CD8-positive, alpha-beta memory T cell (primary cell): ENCODE data around the gene CYP1A2. TPM values are rescaled to one million over a fixed set of nuclear protein-coding genes. Genes with fewer than 3 reads are reported as not detected.
"Not testable (repeated sequence)": the region's sequence is repeated elsewhere in the genome, so short reads cannot be mapped to it uniquely, and the experiment has no call there.

Experiments used
- CTCF ChIA-PET: fragments of 350-600 bp; sonication (Branson Sonifier 250); formaldehyde crosslinking; loops from one replicate; lab custom pipeline; 2021; ENCODE audit warnings: antibody characterized with exemption; lab: Charles Lee
- POLR2A ChIA-PET: fragments of 350-600 bp; sonication (Branson Sonifier 250); formaldehyde crosslinking; loops from one replicate; lab custom pipeline; 2021; ENCODE audit warnings: antibody characterized with exemption; lab: Charles Lee
- DNase-seq, 5 donors: peaks; one replicate each; pipeline versions ENCODE4 v3.0.0 to v3.0.0-alpha.2; 2020 to 2022; ENCODE audit warnings: mixed read lengths in 1 of 5
- H3K27ac ChIP-seq: one replicate; pipeline ENCODE4 v1.7.0; 2013; ENCODE audit warnings: low read depth, mild to moderate bottlenecking, low read length, moderate library complexity
- H3K27me3 ChIP-seq: 2 replicates; pipeline ENCODE4 v1.7.0; 2013; ENCODE audit warnings: low read length, mild to moderate bottlenecking; ENCODE audit not compliant: insufficient read depth, poor library complexity, severe bottlenecking
- H3K36me3 ChIP-seq: 2 replicates; pipeline ENCODE4 v1.7.0; 2013; ENCODE audit warnings: mild to moderate bottlenecking, low read length, moderate library complexity; ENCODE audit not compliant: insufficient read depth
- H3K4me1 ChIP-seq: 2 replicates; pipeline ENCODE4 v1.7.0; 2013; ENCODE audit warnings: mild to moderate bottlenecking, low read length, moderate library complexity; ENCODE audit not compliant: insufficient read depth
- H3K4me3 ChIP-seq: 2 replicates; pipeline ENCODE4 v1.7.0; 2013; ENCODE audit warnings: mild to moderate bottlenecking, low read length
- H3K9me3 ChIP-seq: 2 replicates; pipeline ENCODE4 v1.7.0; 2013; ENCODE audit warnings: mild to moderate bottlenecking, low read length
- H3K27ac Mint-ChIP-seq, 8 donors: one replicate each; pipeline ENCODE4 v1.8.0; 2020 to 2021; ENCODE audit warnings: mixed read lengths in 8 of 8, mild to moderate bottlenecking in 6 of 8, inconsistent platforms in 3 of 8, moderate library complexity in 3 of 8
- H3K27me3 Mint-ChIP-seq, 2 donors: one replicate each; pipeline ENCODE4 v1.8.0; 2020 to 2021; ENCODE audit warnings: mixed read lengths in 2 of 2, mild to moderate bottlenecking in 1 of 2, moderate library complexity in 1 of 2
- H3K36me3 Mint-ChIP-seq, 3 donors: one replicate each; pipeline ENCODE4 v1.8.0; 2020 to 2021; ENCODE audit warnings: mixed read lengths in 3 of 3, inconsistent platforms in 1 of 3, mild to moderate bottlenecking in 1 of 3
- H3K4me1 Mint-ChIP-seq, 3 donors: one replicate each; pipeline ENCODE4 v1.8.0; 2020 to 2021; ENCODE audit warnings: mixed read lengths in 3 of 3, inconsistent platforms in 1 of 3, mild to moderate bottlenecking in 1 of 3
- H3K4me3 Mint-ChIP-seq, 7 donors: one replicate each; pipeline ENCODE4 v1.8.0; 2020 to 2021; ENCODE audit warnings: mixed read lengths in 7 of 7, mild to moderate bottlenecking in 6 of 7, moderate library complexity in 4 of 7, inconsistent platforms in 2 of 7
- H3K9me3 Mint-ChIP-seq, 5 donors: one replicate each; pipeline ENCODE4 v1.8.0; 2020 to 2022; ENCODE audit warnings: mixed read lengths in 5 of 5, mild to moderate bottlenecking in 3 of 5, moderate library complexity in 2 of 5, inconsistent platforms in 1 of 5
- polyA plus RNA-seq: library from polyadenylated mRNA; unstranded; fragments of 300-500 nt; fragmentation: Illumina TruSeq; gene quantifications from one replicate; pipeline ENCODE4 v1.2.3, GENCODE V29; 2021
- total RNA-seq, 2 experiments: library from RNA; stranded (reverse); gene quantifications; one replicate each; pipeline ENCODE4 v1.2.3, GENCODE V29; 2021

Gene CYP1A2
- total and polyA plus RNA-seq, 3 experiments from 2014 or later: not detected

DNA sequence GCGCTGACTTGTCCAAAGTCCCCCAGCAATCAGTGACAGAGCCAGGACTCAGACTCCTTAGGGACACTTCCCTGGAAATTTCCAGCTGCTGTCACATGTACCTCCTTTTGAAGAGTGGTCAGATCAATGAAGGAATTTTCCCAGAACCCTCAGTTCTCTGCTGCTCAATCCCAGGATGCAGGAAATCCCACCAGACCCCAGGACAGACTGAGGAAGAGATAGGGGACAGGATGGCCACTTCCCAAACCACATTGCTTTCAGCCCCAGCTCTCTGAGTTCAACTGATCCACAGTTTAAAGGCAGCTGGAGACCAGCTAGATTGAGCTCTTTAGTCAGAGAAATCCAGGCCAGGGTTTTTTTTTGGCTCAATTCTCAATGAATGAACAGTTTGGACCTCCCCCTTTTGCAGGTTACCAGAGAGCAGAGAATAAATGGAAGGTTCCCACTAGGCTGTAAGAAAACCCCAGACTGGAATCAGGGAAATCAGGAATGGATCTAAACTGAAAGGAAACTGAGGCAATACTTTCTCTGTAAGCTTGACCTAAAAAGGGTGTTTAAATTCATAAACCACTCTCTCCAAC lies 24.8 kb upstream of the CYP1A2 start:
- DNase-seq: peak in 2 of 5 donors; percentile 5 to 25
- peaks cover 8 to 9% of the 10 kb centered on the region in 2 donors for H3K27me3 Mint-ChIP-seq
- Histone ChIP-seq H3K36me3 (no peaks in the 10 kb centered on the region), H3K4me1 (peaks cover 7% of the 10 kb centered on the region), H3K4me3 (no peak overlapping the region), H3K27me3 (peaks cover 3% of the 10 kb centered on the region), H3K9me3 (no peaks in the 10 kb centered on the region), H3K27ac (no peak overlapping the region)
- peak overlapping the region in 2 of 7 donors; percentile 20 to 63 for H3K4me3 Mint-ChIP-seq
- peak overlapping the region in 1 of 8 donors; percentile 21 for H3K27ac Mint-ChIP-seq
- ChIA-PET CTCF (interaction anchor here (2.6 kb wide), 1 partner anchor 45 kb away, joined by 14 read pairs; no protein-coding TSS in a partner anchor), POLR2A (no interaction called here)
- no peaks in the 10 kb centered on the region for H3K36me3 Mint-ChIP-seq
- peaks cover 3 to 12% (median 7%) of the 10 kb centered on the region in 3 donors for H3K4me1 Mint-ChIP-seq
- H3K9me3 Mint-ChIP-seq: no peaks in the 10 kb centered on the region

- Histone ChIP-seq H3K27ac (no peak overlapping the region), H3K4me3 (no peak overlapping the region), H3K4me1 (peaks cover 7% of the 10 kb centered on the region), H3K9me3 (no peaks in the 10 kb centered on the region), H3K36me3 (no peaks in the 10 kb centered on the region), H3K27me3 (peaks cover 3% of the 10 kb centered on the region)
- H3K9me3 Mint-ChIP-seq: no peaks in the 10 kb centered on the region
- peak overlapping the region in 1 of 8 donors; percentile 34 for H3K27ac Mint-ChIP-seq
- H3K27me3 Mint-ChIP-seq: peaks cover 8 to 9% of the 10 kb centered on the region in 2 donors
- POLR2A ChIA-PET: no interaction called here
- no peaks in the 10 kb centered on the region for H3K36me3 Mint-ChIP-seq
- peak overlapping the region; percentile 71 to 88 (median 75) for H3K4me3 Mint-ChIP-seq
- CTCF ChIA-PET: interaction anchor here (2.6 kb wide), 1 partner anchor 44 kb away, joined by 14 read pairs; no protein-coding TSS in a partner anchor
- H3K4me1 Mint-ChIP-seq: peaks cover 3 to 12% (median 7%) of the 10 kb centered on the region in 3 donors
- no peak for DNase-seq
Measured at GRCh38 chr15:74724570-74725224, 23.9 kb upstream of the CYP1A2 start.

DNA sequence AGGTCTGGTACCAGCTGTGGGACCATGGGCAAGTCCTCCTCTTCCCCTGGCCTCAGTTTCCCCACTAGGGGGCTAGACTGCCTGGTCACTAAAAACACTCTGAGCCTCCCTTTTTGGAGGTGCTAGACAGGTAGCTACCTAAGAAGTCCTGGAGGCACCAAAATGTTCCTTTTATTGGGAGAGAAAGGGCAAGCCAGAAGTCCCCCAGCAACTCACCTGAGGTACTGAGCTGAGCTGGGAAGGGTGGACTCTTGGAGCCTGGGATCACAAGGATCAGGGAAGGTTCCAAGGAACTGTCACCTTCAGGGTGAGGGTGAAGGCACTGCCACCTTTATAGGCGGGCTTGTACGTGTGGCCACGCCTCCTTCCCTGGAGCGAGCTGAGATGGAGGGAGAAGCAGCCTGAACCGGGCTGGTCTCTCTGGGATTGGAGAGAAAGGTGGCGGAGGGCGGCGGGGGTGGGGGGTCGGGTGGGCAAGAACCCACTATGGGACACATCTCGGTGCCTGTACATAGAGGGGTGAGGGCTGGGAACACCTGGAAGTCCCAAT lies 23.3 kb upstream of the CYP1A2 start, which contains the start of gene CYP1A1:
CYP1A1 (minus strand) TSS at position 304 of the 550 bp plus-strand sequence. CDS start 2,431 bp downstream, outside the sequence.
- peaks cover 3% of the 10 kb centered on the region for H3K27me3 ChIP-seq
- no peaks in the 10 kb centered on the region for H3K36me3 Mint-ChIP-seq
- POLR2A ChIA-PET: no interaction called here

DNA sequence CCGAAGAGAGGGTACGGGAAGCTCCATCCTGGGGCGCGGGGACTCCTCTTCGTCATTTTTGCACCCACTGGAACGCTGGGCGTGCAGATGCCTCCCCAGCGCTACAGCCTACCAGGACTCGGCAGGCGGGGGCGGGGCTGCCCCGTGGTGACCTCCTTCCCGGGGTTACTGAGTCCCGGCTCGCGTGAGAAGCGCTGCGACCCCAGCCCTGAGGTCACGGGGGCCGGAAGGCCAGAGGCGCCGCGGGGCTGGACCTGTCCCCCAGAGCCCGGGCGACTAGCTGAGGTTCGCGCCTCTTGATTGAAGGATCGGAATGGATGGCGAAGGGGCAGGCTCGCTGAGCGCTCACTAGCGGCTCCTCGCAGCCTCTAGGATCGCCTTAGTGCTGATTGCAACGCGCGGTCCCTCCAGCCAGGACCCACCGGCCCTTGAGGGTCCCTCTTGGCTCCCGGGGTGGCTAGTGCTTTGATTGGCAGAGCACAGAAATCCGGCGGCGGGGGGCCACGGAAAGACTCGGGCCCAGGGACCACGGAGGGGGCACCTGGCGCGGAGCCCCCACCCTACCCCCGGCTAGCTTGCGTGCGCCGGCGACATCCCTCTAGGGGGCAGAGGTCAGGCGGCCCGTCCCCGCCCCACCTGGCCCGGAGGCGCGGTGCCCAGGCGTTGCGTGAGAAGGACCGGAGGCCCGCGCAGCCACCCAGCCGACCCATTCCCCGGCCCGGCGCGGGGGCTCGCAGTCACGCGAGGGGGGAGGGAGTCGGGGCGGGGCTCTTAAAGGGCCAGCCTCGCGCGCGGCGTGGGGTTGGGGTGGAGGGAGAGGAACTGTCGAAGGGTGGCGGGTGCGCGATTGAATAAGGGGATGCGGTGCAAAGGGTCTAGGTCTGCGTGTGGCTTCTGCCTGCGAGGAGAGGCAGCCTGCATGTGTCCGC lies 22.5 kb upstream of the CYP1A2 start:
- POLR2A ChIA-PET: interaction anchor here (0.6 kb wide), 1 partner anchor 25 kb away, joined by 4 read pairs; no protein-coding TSS in a partner anchor
- H3K4me1 Mint-ChIP-seq: peaks cover 3 to 12% (median 7%) of the 10 kb centered on the region in 3 donors
- H3K36me3 Mint-ChIP-seq: no peaks in the 10 kb centered on the region

More for the DNA sequence above, 23.3 kb upstream of the CYP1A2 start, which contains the start of gene CYP1A1:
- Histone ChIP-seq H3K4me3 (peak within 1 kb of the TSS; percentile 63), H3K4me1 (peaks cover 7% of the 10 kb centered on the region), H3K27ac (no peak within 1 kb of the TSS), H3K9me3 (no peaks in the 10 kb centered on the region), H3K36me3 (no peaks in the 10 kb centered on the region)
- CTCF ChIA-PET: interaction anchor here (1.2 to 2.6 kb wide), 3 partner anchors 23 to 94 kb away, joined by 4 to 14 read pairs (median 5); no protein-coding TSS in a partner anchor
- Mint-ChIP-seq H3K4me1 (peaks cover 3 to 12% (median 7%) of the 10 kb centered on the region in 3 donors), H3K27ac (peak within 1 kb of the TSS in 2 of 8 donors; percentile 34 to 54), H3K9me3 (no peaks in the 10 kb centered on the region), H3K27me3 (peaks cover 10 to 13% of the 10 kb centered on the region in 2 donors), H3K4me3 (peak within 1 kb of the TSS; percentile 71 to 88 (median 75))
- peak in 2 of 5 donors; percentile 9 to 10 for DNase-seq

GRCh38 chr15:74726774-74727164 lies 21.9 kb upstream of the CYP1A2 start:
- ChIA-PET POLR2A (no interaction called here), CTCF (interaction anchor here (2.0 to 2.6 kb wide), 2 partner anchors 42 to 95 kb away, joined by 5 to 14 read pairs; no protein-coding TSS in a partner anchor)
- Mint-ChIP-seq H3K4me3 (peak overlapping the region; percentile 69 to 88 (median 74)), H3K27me3 (peaks cover 15 to 25% of the 10 kb centered on the region in 2 donors), H3K9me3 (no peaks in the 10 kb centered on the region), H3K27ac (peak overlapping the region in 2 of 8 donors; percentile 41 to 49), H3K36me3 (no peaks in the 10 kb centered on the region), H3K4me1 (peaks cover 3 to 12% (median 7%) of the 10 kb centered on the region in 3 donors)
- Histone ChIP-seq H3K27ac (no peak overlapping the region), H3K4me1 (peaks cover 7% of the 10 kb centered on the region), H3K27me3 (peaks cover 3% of the 10 kb centered on the region), H3K9me3 (no peaks in the 10 kb centered on the region), H3K4me3 (peak overlapping the region; percentile 63), H3K36me3 (no peaks in the 10 kb centered on the region)
- DNase-seq: no peak

More for the DNA sequence above, 22.5 kb upstream of the CYP1A2 start:
- Histone ChIP-seq H3K4me3 (peak overlapping the region; percentile 63), H3K27me3 (peaks cover 3% of the 10 kb centered on the region), H3K27ac (no peak overlapping the region), H3K4me1 (peaks cover 7% of the 10 kb centered on the region), H3K9me3 (no peaks in the 10 kb centered on the region), H3K36me3 (no peaks in the 10 kb centered on the region)
- H3K27me3 Mint-ChIP-seq: peaks cover 13 to 19% of the 10 kb centered on the region in 2 donors
- peak; percentile 19 to 73 (median 39) for DNase-seq
- H3K4me3 Mint-ChIP-seq: peak overlapping the region; percentile 71 to 88 (median 77)
- no peaks in the 10 kb centered on the region for H3K9me3 Mint-ChIP-seq
- peak overlapping the region in 1 of 8 donors; percentile 54 for H3K27ac Mint-ChIP-seq
- CTCF ChIA-PET: interaction anchor here (1.2 to 2.6 kb wide), 3 partner anchors 24 to 94 kb away, joined by 4 to 14 read pairs (median 5); no protein-coding TSS in a partner anchor

GRCh38 chr15:74727727-74728126 lies 20.9 kb upstream of the CYP1A2 start:
- H3K36me3 Mint-ChIP-seq: no peaks in the 10 kb centered on the region
- H3K27me3 Mint-ChIP-seq: peaks cover 15 to 31% of the 10 kb centered on the region in 2 donors
- Histone ChIP-seq H3K27ac (no peak overlapping the region), H3K27me3 (peaks cover 3% of the 10 kb centered on the region), H3K4me1 (peaks cover 7% of the 10 kb centered on the region), H3K36me3 (no peaks in the 10 kb centered on the region), H3K4me3 (no peak overlapping the region), H3K9me3 (no peaks in the 10 kb centered on the region)
- H3K4me3 Mint-ChIP-seq: peak overlapping the region in 5 of 7 donors; percentile 6 to 71 (median 61)
- no peaks in the 10 kb centered on the region for H3K9me3 Mint-ChIP-seq
- peaks cover 3 to 12% (median 7%) of the 10 kb centered on the region in 3 donors for H3K4me1 Mint-ChIP-seq
- H3K27ac Mint-ChIP-seq: no peak overlapping the region
- no peak for DNase-seq
- ChIA-PET CTCF (no interaction called here), POLR2A (no interaction called here)

- H3K27ac ChIP-seq, H3K27ac Mint-ChIP-seq, H3K27me3 ChIP-seq, H3K4me3 Mint-ChIP-seq, POLR2A ChIA-PET, H3K36me3 Mint-ChIP-seq, H3K4me3 ChIP-seq, DNase-seq, H3K4me1 ChIP-seq, H3K36me3 ChIP-seq, H3K9me3 ChIP-seq, H3K9me3 Mint-ChIP-seq, CTCF ChIA-PET: not testable (repeated sequence)
- Mint-ChIP-seq H3K4me1 (peaks cover 3 to 12% (median 7%) of the 10 kb centered on the region in 3 donors), H3K27me3 (peaks cover 16 to 41% of the 10 kb centered on the region in 2 donors)
Measured at GRCh38 chr15:74728699-74729098, 19.9 kb upstream of the CYP1A2 start.
